OCI-LY1 (cell line): Measurements from ENCODE around the gene NETO2.
"Not testable (repeated sequence)": the region's sequence is repeated elsewhere in the genome, so short reads cannot be mapped to it uniquely, and the experiment has no call there.

Experiments
- H2AFZ ChIP-seq: fragments of 200-600 bp; sonication (generic), shearing (Covaris generic); 2 replicates; pipeline ENCODE4 v1.6.0; 2014; ENCODE audit warnings: antibody characterized with exemption, mild to moderate bottlenecking, low read length
- H3F3A ChIP-seq: fragments of 200-600 bp; sonication (generic), shearing (Covaris generic); 2 replicates; pipeline ENCODE4 v1.6.0; 2014; ENCODE audit warnings: mild to moderate bottlenecking, antibody characterized with exemption, low read length, moderate library complexity; ENCODE audit not compliant: insufficient read depth
- H3K27ac ChIP-seq: fragments of 200-600 bp; sonication (generic); 2 replicates; pipeline ENCODE4 v1.5.1; 2014; ENCODE audit warnings: low read length, mixed run types, mild to moderate bottlenecking, low read depth; ENCODE audit not compliant: poor library complexity, severe bottlenecking
- H3K27me3 ChIP-seq: fragments of 200-600 bp; sonication (generic); 2 replicates; pipeline ENCODE4 v1.6.0; 2014; ENCODE audit warnings: antibody characterized with exemption, mild to moderate bottlenecking, low read length, moderate library complexity; ENCODE audit not compliant: insufficient read depth
- H3K36me3 ChIP-seq: fragments of 200-600 bp; sonication (generic); 2 replicates; pipeline ENCODE4 v1.6.1; 2014; ENCODE audit warnings: mild to moderate bottlenecking, antibody characterized with exemption, low read length, moderate library complexity, mixed read lengths; ENCODE audit not compliant: insufficient read depth
- H3K4me1 ChIP-seq: fragments of 200-600 bp; sonication (generic); 2 replicates; pipeline ENCODE4 v1.5.1; 2014; ENCODE audit warnings: mild to moderate bottlenecking, low read length, moderate library complexity; ENCODE audit not compliant: insufficient read depth, severe bottlenecking
- H3K4me2 ChIP-seq: fragments of 200-600 bp; sonication (generic), shearing (Covaris generic); 2 replicates; pipeline ENCODE4 v1.6.1; 2014; ENCODE audit warnings: low read length
- H3K4me3 ChIP-seq: fragments of 200-600 bp; sonication (generic); 2 replicates; pipeline ENCODE4 v1.5.1; 2014; ENCODE audit warnings: low read length, low read depth, mild to moderate bottlenecking, mixed read lengths; ENCODE audit not compliant: poor library complexity, severe bottlenecking
- H3K79me2 ChIP-seq: fragments of 200-600 bp; shearing (Covaris generic); 2 replicates; pipeline ENCODE4 v1.6.1; 2016; ENCODE audit warnings: mixed run types, low read length, mixed read lengths; ENCODE audit not compliant: insufficient read depth
- H3K9ac ChIP-seq: fragments of 200-600 bp; sonication (generic), shearing (Covaris generic); 2 replicates; pipeline ENCODE4 v1.6.1; 2014; ENCODE audit warnings: mild to moderate bottlenecking, low read length, mixed read lengths
- H3K9me2 ChIP-seq: fragments of 200-600 bp; sonication (generic), shearing (Covaris generic); 2 replicates; pipeline ENCODE4 v1.6.1; 2014; ENCODE audit warnings: low read depth, mild to moderate bottlenecking, low read length, mixed read lengths
- H3K9me3 ChIP-seq: fragments of 200-600 bp; shearing (Covaris generic); 2 replicates; pipeline ENCODE4 v1.6.1; 2014; ENCODE audit warnings: low read length, mixed read lengths
- H4K20me1 ChIP-seq: fragments of 200-600 bp; sonication (generic), shearing (Covaris generic); 2 replicates; pipeline ENCODE4 v1.6.0; 2016; ENCODE audit warnings: mild to moderate bottlenecking, low read length; ENCODE audit not compliant: insufficient read depth
- EZH2 ChIP-seq: fragments of 200-600 bp; sonication (generic), shearing (Covaris generic); IDR thresholded peaks from 2 replicates; pipeline ENCODE4 v1.8.0; 2017; ENCODE audit warnings: borderline replicate concordance, mixed run types, mild to moderate bottlenecking, antibody characterized with exemption, low read length, moderate library complexity, mixed read lengths
- TF ChIP-seq, protein P1 (sequence below): fragments of 200-600 bp; sonication (generic), shearing (Covaris generic); IDR thresholded peaks from 2 replicates; pipeline ENCODE4 v1.5.1; 2017; ENCODE audit warnings: mild to moderate bottlenecking, antibody characterized with exemption, low read length, moderate library complexity, mixed read lengths

The NETO2 gene

DNA sequence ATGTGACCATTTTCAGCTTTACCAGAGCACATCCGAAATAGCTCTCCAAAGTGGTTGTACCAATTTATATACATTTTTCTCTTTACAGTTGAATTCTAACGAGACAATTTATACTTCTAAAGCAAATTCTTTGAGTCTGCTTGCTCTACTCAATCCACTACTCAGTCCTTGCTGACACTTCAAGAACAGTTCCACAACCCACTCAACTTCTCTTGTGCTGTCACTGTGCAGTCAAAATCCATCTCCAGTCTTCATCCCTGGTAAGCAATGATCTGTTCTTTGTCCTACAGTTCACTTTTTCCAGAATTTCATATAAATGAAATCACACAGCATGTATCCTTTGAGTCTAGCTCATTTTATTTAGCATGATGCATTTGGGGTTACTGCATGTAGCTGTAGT lies 30.6 kb downstream of the NETO2 start:
- no peaks in the 10 kb centered on the region; the same call in 1 of the 2 replicates for H3F3A ChIP-seq
- H3K4me2 ChIP-seq: no peak overlapping the region
- no peaks in the 10 kb centered on the region for H3K36me3 ChIP-seq
- H3K9ac ChIP-seq: no peak overlapping the region
- no peaks in the 10 kb centered on the region for H3K79me2 ChIP-seq
- H3K4me1 ChIP-seq: no peaks in the 10 kb centered on the region
- H3K27ac ChIP-seq: no peak overlapping the region
- no peak overlapping the region for H3K4me3 ChIP-seq
- no peaks in the 10 kb centered on the region for H3K9me2 ChIP-seq
- H3K27me3 ChIP-seq: no peaks in the 10 kb centered on the region
- no peaks in the 10 kb centered on the region for H4K20me1 ChIP-seq
- no peak overlapping the region for H2AFZ ChIP-seq
- no peaks in the 10 kb centered on the region for H3K9me3 ChIP-seq
- TF ChIP-seq EZH2: no peak
- TF ChIP-seq, protein P1, sequence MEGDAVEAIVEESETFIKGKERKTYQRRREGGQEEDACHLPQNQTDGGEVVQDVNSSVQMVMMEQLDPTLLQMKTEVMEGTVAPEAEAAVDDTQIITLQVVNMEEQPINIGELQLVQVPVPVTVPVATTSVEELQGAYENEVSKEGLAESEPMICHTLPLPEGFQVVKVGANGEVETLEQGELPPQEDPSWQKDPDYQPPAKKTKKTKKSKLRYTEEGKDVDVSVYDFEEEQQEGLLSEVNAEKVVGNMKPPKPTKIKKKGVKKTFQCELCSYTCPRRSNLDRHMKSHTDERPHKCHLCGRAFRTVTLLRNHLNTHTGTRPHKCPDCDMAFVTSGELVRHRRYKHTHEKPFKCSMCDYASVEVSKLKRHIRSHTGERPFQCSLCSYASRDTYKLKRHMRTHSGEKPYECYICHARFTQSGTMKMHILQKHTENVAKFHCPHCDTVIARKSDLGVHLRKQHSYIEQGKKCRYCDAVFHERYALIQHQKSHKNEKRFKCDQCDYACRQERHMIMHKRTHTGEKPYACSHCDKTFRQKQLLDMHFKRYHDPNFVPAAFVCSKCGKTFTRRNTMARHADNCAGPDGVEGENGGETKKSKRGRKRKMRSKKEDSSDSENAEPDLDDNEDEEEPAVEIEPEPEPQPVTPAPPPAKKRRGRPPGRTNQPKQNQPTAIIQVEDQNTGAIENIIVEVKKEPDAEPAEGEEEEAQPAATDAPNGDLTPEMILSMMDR: no peak

DNA sequence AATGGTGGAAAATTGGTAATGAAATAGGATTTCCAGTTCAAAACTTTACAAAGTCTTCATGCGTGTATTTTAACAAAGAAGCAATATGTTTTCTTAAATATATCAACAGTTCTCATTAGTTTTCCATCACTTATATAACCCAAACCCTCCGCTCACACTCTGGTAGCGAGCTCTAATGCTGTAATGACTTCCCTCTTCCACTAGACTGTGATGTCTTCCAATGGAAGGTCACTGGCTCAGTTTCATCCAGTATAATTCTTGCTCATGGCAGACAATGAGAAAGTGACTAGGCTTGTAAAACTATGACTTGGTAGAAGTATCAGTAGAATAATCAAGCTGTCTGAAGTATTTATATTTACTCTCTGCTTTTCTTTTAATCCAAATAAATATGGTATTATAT lies 32.8 kb downstream of the NETO2 start:
- Histone ChIP-seq H3K9ac (no peak overlapping the region), H3K36me3 (no peaks in the 10 kb centered on the region; the same call in 1 of the 2 replicates), H3K4me1 (no peaks in the 10 kb centered on the region), H3K9me2 (no peaks in the 10 kb centered on the region), H4K20me1 (no peaks in the 10 kb centered on the region), H3K27me3 (no peaks in the 10 kb centered on the region), H3K9me3 (no peaks in the 10 kb centered on the region), H2AFZ (no peak overlapping the region), H3K79me2 (no peaks in the 10 kb centered on the region), H3K27ac (no peak overlapping the region), H3F3A (no peaks in the 10 kb centered on the region; the same call in 1 of the 2 replicates), H3K4me3 (no peak overlapping the region), H3K4me2 (no peak overlapping the region)
- no peak for TF ChIP-seq EZH2
- TF ChIP-seq, protein P1: 0 out of 2 replicates have a peak, but pooled peaks have one; percentile 28

DNA sequence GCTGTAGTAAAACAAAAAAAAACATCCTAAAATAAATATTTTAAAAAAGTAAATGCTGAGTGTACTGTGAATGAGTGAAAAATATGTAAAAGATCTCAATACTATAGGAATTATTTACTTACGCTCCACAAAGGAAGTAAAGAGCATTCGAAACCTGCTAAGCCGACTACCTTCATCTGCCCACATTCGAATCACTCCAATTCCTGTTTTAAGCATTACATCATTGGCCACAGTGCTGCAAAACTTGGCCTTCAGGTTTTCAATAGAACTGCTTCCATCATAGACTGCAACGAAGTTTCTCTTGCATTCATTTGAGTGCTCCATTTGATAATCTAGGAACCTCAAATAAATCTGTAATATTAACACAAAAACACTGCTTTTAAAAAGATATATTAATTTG lies 34.4 kb downstream of the NETO2 start:
- H4K20me1 ChIP-seq: no peaks in the 10 kb centered on the region
- H3K4me1 ChIP-seq: no peaks in the 10 kb centered on the region
- H3K79me2 ChIP-seq: no peaks in the 10 kb centered on the region
- no peak for TF ChIP-seq EZH2
- TF ChIP-seq, protein P1: no peak
- H3K9me2 ChIP-seq: no peaks in the 10 kb centered on the region
- no peak overlapping the region for H3K27ac ChIP-seq
- H2AFZ ChIP-seq: no peak overlapping the region
- H3F3A ChIP-seq: no peaks in the 10 kb centered on the region; the same call in 1 of the 2 replicates
- H3K4me3 ChIP-seq: no peak overlapping the region
- no peaks in the 10 kb centered on the region; the same call in 1 of the 2 replicates for H3K36me3 ChIP-seq
- no peaks in the 10 kb centered on the region for H3K27me3 ChIP-seq
- no peak overlapping the region for H3K9ac ChIP-seq
- no peaks in the 10 kb centered on the region for H3K9me3 ChIP-seq
- H3K4me2 ChIP-seq: no peak overlapping the region

DNA sequence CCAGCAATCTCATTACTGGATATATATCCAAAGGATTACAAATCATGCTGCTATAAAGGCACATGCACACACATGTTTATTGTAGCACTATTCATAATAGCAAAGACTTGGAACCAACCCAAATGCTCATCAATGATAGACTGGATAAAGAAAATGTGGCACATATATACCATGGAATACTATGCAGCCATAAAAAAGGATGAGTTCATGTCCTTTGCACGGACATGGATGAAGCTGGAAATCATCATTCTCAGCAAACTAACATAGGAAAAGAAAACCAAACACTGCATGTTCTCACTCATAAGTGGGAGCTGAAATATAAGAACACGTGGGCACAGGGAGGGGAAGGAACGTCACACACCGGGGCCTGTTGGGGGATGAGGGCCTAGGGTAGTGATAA lies 40.8 kb downstream of the NETO2 start:
- H3K9me3 ChIP-seq, H3K4me1 ChIP-seq, H4K20me1 ChIP-seq, H3K4me2 ChIP-seq, H3F3A ChIP-seq, H3K27me3 ChIP-seq, H3K4me3 ChIP-seq, H2AFZ ChIP-seq, H3K79me2 ChIP-seq, H3K9me2 ChIP-seq, H3K9ac ChIP-seq, H3K27ac ChIP-seq, H3K36me3 ChIP-seq: not testable (repeated sequence)

DNA sequence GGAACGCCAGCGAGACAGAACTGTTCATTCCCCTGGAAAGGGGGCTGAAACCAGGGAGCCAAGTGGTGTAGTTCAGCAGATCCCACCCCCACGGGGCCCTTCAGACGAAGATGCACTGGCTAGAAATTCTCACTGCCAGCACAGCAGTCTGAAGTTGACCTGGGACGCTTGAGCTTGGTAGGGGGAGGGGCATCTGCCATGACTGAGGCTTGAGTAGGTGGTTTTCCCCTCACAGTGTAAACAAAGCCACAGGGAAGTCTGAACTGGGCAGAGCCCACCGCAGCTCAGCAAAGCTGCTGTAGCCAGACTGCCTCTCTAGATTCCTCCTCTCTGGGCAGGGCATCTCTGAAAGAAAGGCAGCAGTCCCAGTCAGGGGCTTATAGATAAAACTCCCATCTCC lies 46.6 kb downstream of the NETO2 start:
- H4K20me1 ChIP-seq, H3K36me3 ChIP-seq, H3K9me3 ChIP-seq, H3K79me2 ChIP-seq, H3K4me1 ChIP-seq, H3F3A ChIP-seq, H3K27me3 ChIP-seq, H3K9me2 ChIP-seq, H3K9ac ChIP-seq, H3K27ac ChIP-seq, H2AFZ ChIP-seq, H3K4me3 ChIP-seq, H3K4me2 ChIP-seq: not testable (repeated sequence)
